ENCODE results near the gene ADH1B. TPM values are rescaled to one million over a fixed set of nuclear protein-coding genes. Genes with fewer than 3 reads are reported as not detected.
A peak's percentile ranks its signal among the peaks of the same experiment; 100 is the strongest.
"Not testable (repeated sequence)": the region's sequence is repeated elsewhere in the genome, so short reads cannot be mapped to it uniquely, and the experiment has no call there.

Gene ADH1B
- total and polyA plus RNA-seq, 4 donors: 38.3 to 1,460 (median 911) TPM

DNA sequence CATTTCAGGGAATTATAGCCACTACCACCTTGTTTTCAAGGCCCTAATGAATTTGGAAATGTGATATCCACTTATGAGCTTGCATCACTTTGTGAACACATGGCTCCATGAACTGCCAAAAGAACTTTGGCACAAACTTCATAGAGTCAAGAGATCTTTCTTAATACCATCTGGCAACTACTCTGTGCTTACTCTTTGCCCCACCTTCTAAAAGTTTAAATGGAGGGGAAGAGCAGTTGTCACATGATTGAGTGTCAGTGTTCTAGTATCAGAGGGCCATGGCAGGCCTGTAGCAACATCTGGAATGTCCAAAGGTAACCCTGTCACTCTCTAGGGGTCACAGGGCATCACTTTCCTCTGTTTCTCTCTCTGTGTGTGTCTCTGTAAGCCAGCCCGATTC is 2.6 kb upstream of the ADH1B start:
- peaks cover 0 to 2% (median 0%) of the 10 kb centered on the region in 4 donors for H3K36me3 ChIP-seq (ENCODE audit: control insufficient read depth in 4 of 4, insufficient read depth in 3 of 4, low read depth in 1 of 4, low read length in 3 of 4)
- H3K27ac ChIP-seq (ENCODE audit: low read depth in 1 of 2, low read length in 2 of 2): peak overlapping the region; percentile 57 to 65
- peak; percentile 93 to 97 for TF ChIP-seq HNF4A (conservative IDR thresholded peaks at IDR 0.05)
- TF ChIP-seq, protein P1, sequence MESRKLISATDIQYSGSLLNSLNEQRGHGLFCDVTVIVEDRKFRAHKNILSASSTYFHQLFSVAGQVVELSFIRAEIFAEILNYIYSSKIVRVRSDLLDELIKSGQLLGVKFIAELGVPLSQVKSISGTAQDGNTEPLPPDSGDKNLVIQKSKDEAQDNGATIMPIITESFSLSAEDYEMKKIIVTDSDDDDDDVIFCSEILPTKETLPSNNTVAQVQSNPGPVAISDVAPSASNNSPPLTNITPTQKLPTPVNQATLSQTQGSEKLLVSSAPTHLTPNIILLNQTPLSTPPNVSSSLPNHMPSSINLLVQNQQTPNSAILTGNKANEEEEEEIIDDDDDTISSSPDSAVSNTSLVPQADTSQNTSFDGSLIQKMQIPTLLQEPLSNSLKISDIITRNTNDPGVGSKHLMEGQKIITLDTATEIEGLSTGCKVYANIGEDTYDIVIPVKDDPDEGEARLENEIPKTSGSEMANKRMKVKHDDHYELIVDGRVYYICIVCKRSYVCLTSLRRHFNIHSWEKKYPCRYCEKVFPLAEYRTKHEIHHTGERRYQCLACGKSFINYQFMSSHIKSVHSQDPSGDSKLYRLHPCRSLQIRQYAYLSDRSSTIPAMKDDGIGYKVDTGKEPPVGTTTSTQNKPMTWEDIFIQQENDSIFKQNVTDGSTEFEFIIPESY (IDR thresholded peaks at IDR 0.05): peak; percentile 97
- peak; percentile 97 to 99 for TF ChIP-seq RXRA (IDR thresholded peaks at IDR 0.05)
- TF ChIP-seq EGR1 (IDR thresholded peaks at IDR 0.05; ENCODE audit: low read depth in 2 of 2): peak in 1 of 2 donors; percentile 61
- peak in 1 of 2 donors; percentile 55 for TF ChIP-seq RAD21 (IDR thresholded peaks at IDR 0.05)
- TF ChIP-seq, protein P2, sequence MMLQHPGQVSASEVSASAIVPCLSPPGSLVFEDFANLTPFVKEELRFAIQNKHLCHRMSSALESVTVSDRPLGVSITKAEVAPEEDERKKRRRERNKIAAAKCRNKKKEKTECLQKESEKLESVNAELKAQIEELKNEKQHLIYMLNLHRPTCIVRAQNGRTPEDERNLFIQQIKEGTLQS (IDR thresholded peaks at IDR 0.05): peak; percentile 97
- peak; percentile 93 for TF ChIP-seq FOXA1 (IDR thresholded peaks at IDR 0.05)
- TF ChIP-seq NR2F2 (IDR thresholded peaks at IDR 0.05): peak; percentile 84
- TF ChIP-seq HNF4G (IDR thresholded peaks at IDR 0.05): peak; percentile 82
- peak; percentile 89 for TF ChIP-seq YY1 (IDR thresholded peaks at IDR 0.05)
- TF ChIP-seq SP1 (IDR thresholded peaks at IDR 0.05): peak; percentile 96
- TF ChIP-seq, protein P3, sequence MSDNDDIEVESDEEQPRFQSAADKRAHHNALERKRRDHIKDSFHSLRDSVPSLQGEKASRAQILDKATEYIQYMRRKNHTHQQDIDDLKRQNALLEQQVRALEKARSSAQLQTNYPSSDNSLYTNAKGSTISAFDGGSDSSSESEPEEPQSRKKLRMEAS (IDR thresholded peaks at IDR 0.05): peak; percentile 94
- TF ChIP-seq, protein P4, sequence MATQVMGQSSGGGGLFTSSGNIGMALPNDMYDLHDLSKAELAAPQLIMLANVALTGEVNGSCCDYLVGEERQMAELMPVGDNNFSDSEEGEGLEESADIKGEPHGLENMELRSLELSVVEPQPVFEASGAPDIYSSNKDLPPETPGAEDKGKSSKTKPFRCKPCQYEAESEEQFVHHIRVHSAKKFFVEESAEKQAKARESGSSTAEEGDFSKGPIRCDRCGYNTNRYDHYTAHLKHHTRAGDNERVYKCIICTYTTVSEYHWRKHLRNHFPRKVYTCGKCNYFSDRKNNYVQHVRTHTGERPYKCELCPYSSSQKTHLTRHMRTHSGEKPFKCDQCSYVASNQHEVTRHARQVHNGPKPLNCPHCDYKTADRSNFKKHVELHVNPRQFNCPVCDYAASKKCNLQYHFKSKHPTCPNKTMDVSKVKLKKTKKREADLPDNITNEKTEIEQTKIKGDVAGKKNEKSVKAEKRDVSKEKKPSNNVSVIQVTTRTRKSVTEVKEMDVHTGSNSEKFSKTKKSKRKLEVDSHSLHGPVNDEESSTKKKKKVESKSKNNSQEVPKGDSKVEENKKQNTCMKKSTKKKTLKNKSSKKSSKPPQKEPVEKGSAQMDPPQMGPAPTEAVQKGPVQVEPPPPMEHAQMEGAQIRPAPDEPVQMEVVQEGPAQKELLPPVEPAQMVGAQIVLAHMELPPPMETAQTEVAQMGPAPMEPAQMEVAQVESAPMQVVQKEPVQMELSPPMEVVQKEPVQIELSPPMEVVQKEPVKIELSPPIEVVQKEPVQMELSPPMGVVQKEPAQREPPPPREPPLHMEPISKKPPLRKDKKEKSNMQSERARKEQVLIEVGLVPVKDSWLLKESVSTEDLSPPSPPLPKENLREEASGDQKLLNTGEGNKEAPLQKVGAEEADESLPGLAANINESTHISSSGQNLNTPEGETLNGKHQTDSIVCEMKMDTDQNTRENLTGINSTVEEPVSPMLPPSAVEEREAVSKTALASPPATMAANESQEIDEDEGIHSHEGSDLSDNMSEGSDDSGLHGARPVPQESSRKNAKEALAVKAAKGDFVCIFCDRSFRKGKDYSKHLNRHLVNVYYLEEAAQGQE (IDR thresholded peaks at IDR 0.05): peak; percentile 71
- peak; percentile 28 for TF ChIP-seq TAF1 (conservative IDR thresholded peaks at IDR 0.05)
- TF ChIP-seq GABPA (IDR thresholded peaks at IDR 0.05 in 1 of 2, conservative IDR thresholded peaks at IDR 0.05 in 1 of 2): peak in 1 of 2 donors; percentile 62
- TF ChIP-seq, protein P5, sequence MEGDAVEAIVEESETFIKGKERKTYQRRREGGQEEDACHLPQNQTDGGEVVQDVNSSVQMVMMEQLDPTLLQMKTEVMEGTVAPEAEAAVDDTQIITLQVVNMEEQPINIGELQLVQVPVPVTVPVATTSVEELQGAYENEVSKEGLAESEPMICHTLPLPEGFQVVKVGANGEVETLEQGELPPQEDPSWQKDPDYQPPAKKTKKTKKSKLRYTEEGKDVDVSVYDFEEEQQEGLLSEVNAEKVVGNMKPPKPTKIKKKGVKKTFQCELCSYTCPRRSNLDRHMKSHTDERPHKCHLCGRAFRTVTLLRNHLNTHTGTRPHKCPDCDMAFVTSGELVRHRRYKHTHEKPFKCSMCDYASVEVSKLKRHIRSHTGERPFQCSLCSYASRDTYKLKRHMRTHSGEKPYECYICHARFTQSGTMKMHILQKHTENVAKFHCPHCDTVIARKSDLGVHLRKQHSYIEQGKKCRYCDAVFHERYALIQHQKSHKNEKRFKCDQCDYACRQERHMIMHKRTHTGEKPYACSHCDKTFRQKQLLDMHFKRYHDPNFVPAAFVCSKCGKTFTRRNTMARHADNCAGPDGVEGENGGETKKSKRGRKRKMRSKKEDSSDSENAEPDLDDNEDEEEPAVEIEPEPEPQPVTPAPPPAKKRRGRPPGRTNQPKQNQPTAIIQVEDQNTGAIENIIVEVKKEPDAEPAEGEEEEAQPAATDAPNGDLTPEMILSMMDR (IDR thresholded peaks at IDR 0.05; ENCODE audit: low read depth, low read length, missing input control): no peak
- peak; percentile 84 for TF ChIP-seq FOXA2 (IDR thresholded peaks at IDR 0.05)
- TF ChIP-seq JUND (IDR thresholded peaks at IDR 0.05): peak; percentile 79 to 89
- no peaks in the 10 kb centered on the region for H3K27me3 ChIP-seq (ENCODE audit: control insufficient read depth in 4 of 4, insufficient read depth in 4 of 4, low read length in 3 of 4)
- H3K9ac ChIP-seq (ENCODE audit: low read depth in 1 of 2, low read length in 2 of 2): no peak overlapping the region
- WGBS: 34% methylated on average over 1 of the region's 1 CpG
- H3K4me1 ChIP-seq (ENCODE audit: control insufficient read depth in 4 of 4, insufficient read depth in 4 of 4, low read length in 3 of 4): peaks cover 7 to 42% (median 37%) of the 10 kb centered on the region in 4 donors
- H3K9me3 ChIP-seq (ENCODE audit: control insufficient read depth in 4 of 4, low read length in 3 of 4): no peaks in the 10 kb centered on the region
- H3K4me3 ChIP-seq (ENCODE audit: low read depth in 1 of 3, low read length in 3 of 3): peak overlapping the region in 1 of 3 donors; percentile 38
- DNase-seq (ENCODE audit: low spot score): no peak

DNA sequence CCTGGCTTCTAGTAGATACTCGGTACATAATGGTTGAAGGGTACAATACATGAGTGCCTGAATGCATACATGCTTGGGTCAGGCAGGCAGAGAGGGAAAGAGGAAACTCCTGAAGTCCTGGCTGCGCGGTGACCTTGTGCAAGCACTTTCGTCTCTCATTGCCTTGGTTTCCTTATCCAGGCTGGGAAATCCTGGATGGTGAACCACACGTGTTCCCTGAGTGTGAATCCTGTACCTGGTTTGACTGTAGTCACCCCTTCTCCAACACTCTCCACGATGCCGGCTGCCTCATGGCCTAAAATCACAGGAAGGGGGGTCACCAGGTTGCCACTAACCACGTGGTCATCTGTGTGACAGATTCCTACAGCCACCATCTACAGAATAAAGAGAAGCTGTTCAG is 3.4 kb downstream of the ADH1B start:
- DNase-seq (ENCODE audit: low spot score); H3K27me3 ChIP-seq (ENCODE audit: control insufficient read depth in 4 of 4, insufficient read depth in 4 of 4, low read length in 3 of 4); H3K9me3 ChIP-seq (ENCODE audit: control insufficient read depth in 4 of 4, low read length in 3 of 4); H3K4me3 ChIP-seq (ENCODE audit: low read depth in 1 of 3, low read length in 3 of 3); H3K9ac ChIP-seq (ENCODE audit: low read depth in 1 of 2, low read length in 2 of 2): not testable (repeated sequence)
- WGBS: 43% methylated on average over 8 of the region's 8 CpGs
- peaks cover 2 to 29% (median 14%) of the 10 kb centered on the region in 4 donors for H3K4me1 ChIP-seq (ENCODE audit: control insufficient read depth in 4 of 4, insufficient read depth in 4 of 4, low read length in 3 of 4)
- H3K36me3 ChIP-seq (ENCODE audit: control insufficient read depth in 4 of 4, insufficient read depth in 3 of 4, low read depth in 1 of 4, low read length in 3 of 4): peaks cover 2 to 29% (median 13%) of the 10 kb centered on the region in 4 donors
- peak overlapping the region; percentile 8 to 47 for H3K27ac ChIP-seq (ENCODE audit: low read depth in 1 of 2, low read length in 2 of 2)
